ENCODE data around the gene ARHGAP8. TPM values are rescaled to one million over a fixed set of nuclear protein-coding genes. Genes with fewer than 3 reads are reported as not detected.

Gene ARHGAP8
- polyA plus RNA-seq, 1 donor from 2014 or later: 3.0 TPM

DNA sequence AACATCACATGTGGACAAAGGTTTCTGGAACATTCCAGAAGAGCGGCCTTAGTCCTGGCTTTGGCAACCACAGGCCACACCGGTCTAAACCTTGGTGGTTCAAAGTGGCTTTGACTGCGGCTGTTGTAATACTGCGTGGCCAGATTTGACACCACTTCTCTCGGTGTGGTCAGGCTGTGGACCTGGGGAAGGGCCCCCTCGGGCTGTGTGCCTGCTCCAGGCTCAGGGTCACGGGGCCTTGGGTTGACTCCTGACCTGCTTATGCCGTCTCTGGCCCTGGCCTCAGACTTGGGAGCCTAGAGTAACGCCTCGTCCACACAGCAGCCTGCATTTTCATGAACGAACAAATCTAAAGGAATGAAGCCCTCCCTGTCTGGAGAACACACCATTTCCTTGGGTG, 139.4 kb downstream of the ARHGAP8 start:
- Histone ChIP-seq H3K27ac (ENCODE audit: low read length) (no peak overlapping the region), H3K4me2 (ENCODE audit: low read length) (no peak overlapping the region), H3K4me3 (ENCODE audit: low read length) (no peak overlapping the region), H4K20me1 (ENCODE audit: insufficient read depth) (no peaks in the 10 kb centered on the region), H2AFZ (ENCODE audit: low read depth, low read length) (no peak overlapping the region), H3K27me3 (ENCODE audit: insufficient read depth, low read depth, low read length) (no peaks in the 10 kb centered on the region), H3K79me2 (replicated peaks; ENCODE audit: insufficient read depth, low read length) (no peaks in the 10 kb centered on the region), H3K9me3 (ENCODE audit: low read length) (no peaks in the 10 kb centered on the region), H3K9ac (ENCODE audit: low read length) (no peak overlapping the region), H3K9me2 (ENCODE audit: insufficient read depth, low read length) (no peaks in the 10 kb centered on the region), H3F3A (ENCODE audit: insufficient read depth, low read length, poor library complexity, severe bottlenecking) (no peaks in the 10 kb centered on the region), H3K36me3 (ENCODE audit: insufficient read depth, low read length) (peaks cover 7% of the 10 kb centered on the region)
- no peak for TF ChIP-seq TAF1 (IDR thresholded peaks at IDR 0.05; ENCODE audit: low read depth)
- no peak for TF ChIP-seq RAD21 (conservative IDR thresholded peaks at IDR 0.05)
- TF ChIP-seq EP300 (conservative IDR thresholded peaks at IDR 0.05; ENCODE audit: poor library complexity, severe bottlenecking): no peak
- TF ChIP-seq SMC3 (conservative IDR thresholded peaks at IDR 0.05; ENCODE audit: poor library complexity): no peak
- TF ChIP-seq POLR2AphosphoS5 (IDR thresholded peaks at IDR 0.05): no peak
- TF ChIP-seq, protein P1, sequence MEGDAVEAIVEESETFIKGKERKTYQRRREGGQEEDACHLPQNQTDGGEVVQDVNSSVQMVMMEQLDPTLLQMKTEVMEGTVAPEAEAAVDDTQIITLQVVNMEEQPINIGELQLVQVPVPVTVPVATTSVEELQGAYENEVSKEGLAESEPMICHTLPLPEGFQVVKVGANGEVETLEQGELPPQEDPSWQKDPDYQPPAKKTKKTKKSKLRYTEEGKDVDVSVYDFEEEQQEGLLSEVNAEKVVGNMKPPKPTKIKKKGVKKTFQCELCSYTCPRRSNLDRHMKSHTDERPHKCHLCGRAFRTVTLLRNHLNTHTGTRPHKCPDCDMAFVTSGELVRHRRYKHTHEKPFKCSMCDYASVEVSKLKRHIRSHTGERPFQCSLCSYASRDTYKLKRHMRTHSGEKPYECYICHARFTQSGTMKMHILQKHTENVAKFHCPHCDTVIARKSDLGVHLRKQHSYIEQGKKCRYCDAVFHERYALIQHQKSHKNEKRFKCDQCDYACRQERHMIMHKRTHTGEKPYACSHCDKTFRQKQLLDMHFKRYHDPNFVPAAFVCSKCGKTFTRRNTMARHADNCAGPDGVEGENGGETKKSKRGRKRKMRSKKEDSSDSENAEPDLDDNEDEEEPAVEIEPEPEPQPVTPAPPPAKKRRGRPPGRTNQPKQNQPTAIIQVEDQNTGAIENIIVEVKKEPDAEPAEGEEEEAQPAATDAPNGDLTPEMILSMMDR (IDR thresholded peaks at IDR 0.05; ENCODE audit: poor library complexity, severe bottlenecking): no peak
- TF ChIP-seq EZH2 (IDR thresholded peaks at IDR 0.05; ENCODE audit: borderline replicate concordance, insufficient read depth, low read length, poor library complexity, severe bottlenecking): no peak
- TF ChIP-seq, protein P2, sequence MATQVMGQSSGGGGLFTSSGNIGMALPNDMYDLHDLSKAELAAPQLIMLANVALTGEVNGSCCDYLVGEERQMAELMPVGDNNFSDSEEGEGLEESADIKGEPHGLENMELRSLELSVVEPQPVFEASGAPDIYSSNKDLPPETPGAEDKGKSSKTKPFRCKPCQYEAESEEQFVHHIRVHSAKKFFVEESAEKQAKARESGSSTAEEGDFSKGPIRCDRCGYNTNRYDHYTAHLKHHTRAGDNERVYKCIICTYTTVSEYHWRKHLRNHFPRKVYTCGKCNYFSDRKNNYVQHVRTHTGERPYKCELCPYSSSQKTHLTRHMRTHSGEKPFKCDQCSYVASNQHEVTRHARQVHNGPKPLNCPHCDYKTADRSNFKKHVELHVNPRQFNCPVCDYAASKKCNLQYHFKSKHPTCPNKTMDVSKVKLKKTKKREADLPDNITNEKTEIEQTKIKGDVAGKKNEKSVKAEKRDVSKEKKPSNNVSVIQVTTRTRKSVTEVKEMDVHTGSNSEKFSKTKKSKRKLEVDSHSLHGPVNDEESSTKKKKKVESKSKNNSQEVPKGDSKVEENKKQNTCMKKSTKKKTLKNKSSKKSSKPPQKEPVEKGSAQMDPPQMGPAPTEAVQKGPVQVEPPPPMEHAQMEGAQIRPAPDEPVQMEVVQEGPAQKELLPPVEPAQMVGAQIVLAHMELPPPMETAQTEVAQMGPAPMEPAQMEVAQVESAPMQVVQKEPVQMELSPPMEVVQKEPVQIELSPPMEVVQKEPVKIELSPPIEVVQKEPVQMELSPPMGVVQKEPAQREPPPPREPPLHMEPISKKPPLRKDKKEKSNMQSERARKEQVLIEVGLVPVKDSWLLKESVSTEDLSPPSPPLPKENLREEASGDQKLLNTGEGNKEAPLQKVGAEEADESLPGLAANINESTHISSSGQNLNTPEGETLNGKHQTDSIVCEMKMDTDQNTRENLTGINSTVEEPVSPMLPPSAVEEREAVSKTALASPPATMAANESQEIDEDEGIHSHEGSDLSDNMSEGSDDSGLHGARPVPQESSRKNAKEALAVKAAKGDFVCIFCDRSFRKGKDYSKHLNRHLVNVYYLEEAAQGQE (IDR thresholded peaks at IDR 0.05; ENCODE audit: borderline replicate concordance): no peak
- no peak for TF ChIP-seq MXI1 (conservative IDR thresholded peaks at IDR 0.05; ENCODE audit: poor library complexity, severe bottlenecking)

DNA sequence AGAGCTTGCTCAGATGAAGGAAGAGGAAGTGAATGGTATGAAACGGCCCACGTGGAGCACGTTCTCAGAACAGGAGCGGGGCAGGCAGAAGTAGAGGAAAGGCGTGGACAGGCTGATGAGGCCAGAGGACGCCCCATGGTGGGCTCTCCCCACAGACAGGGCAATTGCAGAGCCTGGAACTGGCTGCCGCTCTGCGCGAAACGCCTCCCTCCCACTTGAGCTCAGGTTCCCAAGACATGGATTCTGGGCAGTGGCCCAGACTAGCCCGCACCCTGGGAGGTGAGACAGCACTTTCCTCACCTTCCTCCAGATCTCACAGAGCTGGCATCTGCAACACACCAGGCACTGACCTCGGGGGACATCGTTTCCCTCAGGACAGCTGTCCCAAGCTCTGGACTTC, 139.9 kb downstream of the ARHGAP8 start:
- H4K20me1 ChIP-seq (ENCODE audit: insufficient read depth): no peaks in the 10 kb centered on the region
- no peak for TF ChIP-seq RAD21 (conservative IDR thresholded peaks at IDR 0.05)
- no peak for TF ChIP-seq EP300 (conservative IDR thresholded peaks at IDR 0.05; ENCODE audit: poor library complexity, severe bottlenecking)
- TF ChIP-seq EZH2 (IDR thresholded peaks at IDR 0.05; ENCODE audit: borderline replicate concordance, insufficient read depth, low read length, poor library complexity, severe bottlenecking): no peak
- TF ChIP-seq, protein P2 (IDR thresholded peaks at IDR 0.05; ENCODE audit: borderline replicate concordance): no peak
- TF ChIP-seq POLR2AphosphoS5 (IDR thresholded peaks at IDR 0.05): no peak
- no peak for TF ChIP-seq MXI1 (conservative IDR thresholded peaks at IDR 0.05; ENCODE audit: poor library complexity, severe bottlenecking)
- no peak for TF ChIP-seq TAF1 (IDR thresholded peaks at IDR 0.05; ENCODE audit: low read depth)
- TF ChIP-seq SMC3 (conservative IDR thresholded peaks at IDR 0.05; ENCODE audit: poor library complexity): no peak
- TF ChIP-seq, protein P1 (IDR thresholded peaks at IDR 0.05; ENCODE audit: poor library complexity, severe bottlenecking): no peak
- H3K9me3 ChIP-seq (ENCODE audit: low read length): no peaks in the 10 kb centered on the region
- no peak overlapping the region for H3K4me3 ChIP-seq (ENCODE audit: low read length)
- H3K27ac ChIP-seq (ENCODE audit: low read length): no peak overlapping the region
- H2AFZ ChIP-seq (ENCODE audit: low read depth, low read length): no peak overlapping the region
- no peaks in the 10 kb centered on the region for H3F3A ChIP-seq (ENCODE audit: insufficient read depth, low read length, poor library complexity, severe bottlenecking)
- no peak overlapping the region for H3K9ac ChIP-seq (ENCODE audit: low read length)
- H3K9me2 ChIP-seq (ENCODE audit: insufficient read depth, low read length): no peaks in the 10 kb centered on the region
- H3K36me3 ChIP-seq (ENCODE audit: insufficient read depth, low read length): peaks cover 7% of the 10 kb centered on the region
- H3K4me2 ChIP-seq (ENCODE audit: low read length): no peak overlapping the region
- H3K79me2 ChIP-seq (replicated peaks; ENCODE audit: insufficient read depth, low read length): no peaks in the 10 kb centered on the region
- no peaks in the 10 kb centered on the region for H3K27me3 ChIP-seq (ENCODE audit: insufficient read depth, low read depth, low read length)

All from neural cell (in vitro differentiated cells).